Activated naive CD4-positive, alpha-beta T cell treated with anti-CD3 and anti-CD28 coated beads for 36 hours (primary cell): ENCODE data around the gene EMC9. TPM values are rescaled to one million over a fixed set of nuclear protein-coding genes. Genes with fewer than 3 reads are reported as not detected.

ENCODE experiments used
- microRNA-seq: library from miRNA; unstranded; fragments of <30 nt; microRNA quantifications from one replicate; pipeline ENCODE4 v1.2.0, GENCODE V29; 2022; ENCODE audit warnings: borderline microRNAs expressed, borderline replicate concordance
- total RNA-seq, 2 experiments: library from RNA; stranded (reverse); gene quantifications; one replicate each; pipeline ENCODE4 v1.2.3, GENCODE V29; 2021

The EMC9 gene
- total RNA-seq, 2 experiments from 2014 or later = 38.4 to 38.9 TPM

Small RNA genes within 50 kb of the gene (microRNA-seq; reads per million reads assigned to microRNA genes)
- gene MIR7703 = not detected

Other genes with a start within 250 kb of the EMC9 start
- 10 to 100 TPM; 22.8 to 24.0 TPM for gene DHRS4, start 187.8 kb downstream of the EMC9 start, total RNA-seq
- 10 to 100 TPM; 26.2 to 26.3 TPM for gene DHRS4L2, start 152.7 kb downstream of the EMC9 start, total RNA-seq
- under 1 TPM; 0.48 to 0.99 TPM for gene CARMIL3, start 89.6 kb downstream of the EMC9 start, total RNA-seq
- not detected for gene CPNE6, start 70.0 kb downstream of the EMC9 start, total RNA-seq
- 100 to 1,000 TPM; 117 TPM for gene PCK2, start 47.3 kb downstream of the EMC9 start, total RNA-seq
- 10 to 100 TPM; 79.4 to 84.0 TPM for gene DCAF11, start 26.8 kb downstream of the EMC9 start, total RNA-seq
- gene NRL, start 26.6 kb downstream of the EMC9 start, total RNA-seq = 1 to 10 TPM; 1.7 to 1.9 TPM
- gene FITM1, start 10.9 kb downstream of the EMC9 start, total RNA-seq = under 1 TPM; 0.19 to 0.30 TPM
- 100 to 1,000 TPM; 406 to 416 TPM for gene PSME1, start 5.4 kb downstream of the EMC9 start, total RNA-seq
- 100 to 1,000 TPM; 392 to 404 TPM for gene PSME2, start 5.0 kb upstream of the EMC9 start, total RNA-seq
- gene RNF31, start 5.9 kb upstream of the EMC9 start, total RNA-seq = 10 to 100 TPM; 51.1 to 53.8 TPM
- gene IRF9, start 19.7 kb upstream of the EMC9 start, total RNA-seq = 100 to 1,000 TPM; 202 to 212 TPM
- gene REC8, start 30.5 kb upstream of the EMC9 start, total RNA-seq = 10 to 100 TPM; 19.3 to 22.3 TPM
- 10 to 100 TPM; 64.2 to 74.5 TPM for gene IPO4, start 47.2 kb upstream of the EMC9 start, total RNA-seq
- 10 to 100 TPM; 14.7 to 15.1 TPM for gene TM9SF1, start 53.9 kb upstream of the EMC9 start, total RNA-seq
- not detected for gene TSSK4, start 64.1 kb upstream of the EMC9 start, total RNA-seq
- gene CHMP4A, start 71.9 kb upstream of the EMC9 start, total RNA-seq = 10 to 100 TPM; 65.2 to 66.5 TPM
- gene MDP1, start 74.5 kb upstream of the EMC9 start, total RNA-seq = 10 to 100 TPM; 10.2 to 13.6 TPM
- gene NEDD8, start 90.8 kb upstream of the EMC9 start, total RNA-seq = 100 to 1,000 TPM; 172 to 196 TPM
- 10 to 100 TPM; 60.5 to 63.7 TPM for gene GMPR2, start 91.3 kb upstream of the EMC9 start, total RNA-seq
- gene TINF2, start 101.0 kb upstream of the EMC9 start, total RNA-seq = 100 to 1,000 TPM; 117 to 128 TPM
- gene TGM1, start 121.6 kb upstream of the EMC9 start, total RNA-seq = 10 to 100 TPM; 13.5 to 13.8 TPM
- 10 to 100 TPM; 74.9 to 76.2 TPM for gene RABGGTA, start 130.0 kb upstream of the EMC9 start, total RNA-seq
- 10 to 100 TPM; 11.8 to 13.8 TPM for gene DHRS1, start 158.2 kb upstream of the EMC9 start, total RNA-seq
- 10 to 100 TPM; 24.8 to 26.4 TPM for gene NOP9, start 158.3 kb upstream of the EMC9 start, total RNA-seq
- 10 to 100 TPM; 10.9 to 15.1 TPM for gene CIDEB, start 166.4 kb upstream of the EMC9 start, total RNA-seq
- gene LTB4R2, start 168.5 kb upstream of the EMC9 start, total RNA-seq = 10 to 100 TPM; 12.2 to 12.8 TPM
- 10 to 100 TPM; 10.6 to 11.4 TPM for gene LTB4R, start 169.9 kb upstream of the EMC9 start, total RNA-seq
- gene ADCY4, start 193.5 kb upstream of the EMC9 start, total RNA-seq = 1 to 10 TPM; 1.6 to 2.4 TPM
- 1 to 10 TPM; 5.9 to 7.6 TPM for gene RIPK3, start 198.4 kb upstream of the EMC9 start, total RNA-seq
- under 1 TPM in 1 of 2 experiments, not detected in 1; 0.15 TPM for gene NFATC4, start 226.6 kb upstream of the EMC9 start, total RNA-seq